Sigmoid colon (tissue), 7 donors: ENCODE data around the gene XPO6. TPM values are rescaled to one million over a fixed set of nuclear protein-coding genes. Genes with fewer than 3 reads are reported as not detected.
"Not testable (repeated sequence)": the region's sequence is repeated elsewhere in the genome, so short reads cannot be mapped to it uniquely, and the experiment has no call there.

Source experiments
- DNase-seq: peaks from one replicate; pipeline ENCODE4 v3.0.0-alpha.2; 2019
- H3K27ac ChIP-seq, 4 donors: fragments of 200-600 bp; sonication (generic); one replicate each; pipeline ENCODE4 v1.5.1; 2016 to 2019; ENCODE audit warnings: mild to moderate bottlenecking in 1 of 4
- H3K27me3 ChIP-seq, 3 donors: fragments of 200-600 bp; sonication (generic); one replicate each; pipeline ENCODE4 v1.5.1; 2019; ENCODE audit warnings: mild to moderate bottlenecking in 1 of 3
- H3K36me3 ChIP-seq, 4 donors: fragments of 200-600 bp; sonication (generic); one replicate each; pipeline ENCODE4 v1.5.1; 2016 to 2019
- H3K4me1 ChIP-seq, 4 donors: fragments of 200-600 bp; sonication (generic); one replicate each; pipeline ENCODE4 v1.5.1; 2017 to 2019
- H3K4me3 ChIP-seq, 4 donors: fragments of 200-600 bp; sonication (generic); one replicate each; pipeline ENCODE4 v1.5.1; 2017 to 2019; ENCODE audit warnings: mild to moderate bottlenecking in 2 of 4, moderate library complexity in 1 of 4
- H3K9me3 ChIP-seq, 4 donors: fragments of 200-600 bp in 3 of 4; sonication (generic) in 3 of 4; one replicate each; pipeline versions ENCODE4 v1.5.1 to v1.6.1; 2013 to 2019
- CTCF ChIP-seq, 4 experiments: fragments of 450-650 bp in 3 of 4; fragments of 200-600 bp in 1 of 4; IDR thresholded peaks; one replicate each; pipeline ENCODE4 v1.5.1; 2016 to 2019; ENCODE audit warnings: antibody characterized with exemption in 4 of 4, mild to moderate bottlenecking in 3 of 4, moderate library complexity in 2 of 4
- EP300 ChIP-seq, 4 donors: sonication (generic); formaldehyde crosslinking; IDR thresholded peaks; one replicate each; pipeline ENCODE4 v1.6.1; 2017; ENCODE audit warnings: antibody characterized with exemption in 4 of 4
- POLR2A ChIP-seq, 2 donors: fragments of 450-650 bp; IDR thresholded peaks; one replicate each; pipeline ENCODE4 v1.6.1; 2016; ENCODE audit warnings: antibody characterized with exemption in 2 of 2, mild to moderate bottlenecking in 2 of 2, moderate library complexity in 2 of 2
- POLR2AphosphoS5 ChIP-seq, 4 donors: sonication (generic); formaldehyde crosslinking; IDR thresholded peaks; one replicate each; pipeline ENCODE4 v1.6.1; 2017; ENCODE audit warnings: antibody characterized with exemption in 4 of 4
- WGBS, 2 donors: extraction: QIAGEN DNeasy Blood & Tissue Kit; methylation state at CpG; one replicate each; pipeline ENCODE4 v1.1.7; 2013; 5-methylcytosine and 5-hydroxymethylcytosine counted together
- intact Hi-C: fragments of 100-400 bp; cut with DNase I; formaldehyde crosslinking; loops from one replicate; pipeline ENCODE4 v1.15.1; 2023
- polyA plus RNA-seq, 3 donors: library from polyadenylated mRNA; stranded (reverse); fragments of 200-250 nt; gene quantifications; one replicate each; pipeline ENCODE4 v1.2.3, GENCODE V29; 2013
- total RNA-seq, 4 donors: library from RNA; depleted of rRNA; stranded (reverse); fragments of >200 nt; gene quantifications; one replicate each; pipeline ENCODE4 v1.1.0, GENCODE V29; 2016
- donor health status: healthy with polysubstance abuse.
- donor health status: Bipolar disorder and iron deficiency.
- donor health status: healthy.

XPO6 gene
- total and polyA plus RNA-seq, 7 donors = 40.2 to 101 (median 48.9) TPM

- no peak for DNase-seq
- no peaks in the 10 kb centered on the region for H3K4me1 ChIP-seq
- 62 to 67% methylated on average over 3 of the region's 3 CpGs for WGBS, 2 donors
- intact Hi-C loops = no loop called here
- TF ChIP-seq POLR2A (IDR thresholded peaks at IDR 0.05) (no peak), EP300 (IDR thresholded peaks at IDR 0.05) (no peak), CTCF (IDR thresholded peaks at IDR 0.05) (no peak), POLR2AphosphoS5 (IDR thresholded peaks at IDR 0.05) (no peak)
- H3K9me3 ChIP-seq = peaks cover 0 to 5% (median 0%) of the 10 kb centered on the region in 4 donors
- H3K4me3 ChIP-seq = no peak overlapping the region
- H3K36me3 ChIP-seq = no peaks in the 10 kb centered on the region
- no peaks in the 10 kb centered on the region for H3K27me3 ChIP-seq
- no peak overlapping the region for H3K27ac ChIP-seq
These were observed 39.2 kb upstream of the XPO6 start for GRCh38 chr16:28250999-28251398.

GRCh38 chr16:28249483-28249882 is 37.7 kb upstream of the XPO6 start:
- H3K27me3 ChIP-seq, H3K27ac ChIP-seq, H3K4me1 ChIP-seq, DNase-seq, H3K9me3 ChIP-seq, H3K4me3 ChIP-seq, intact Hi-C loops, H3K36me3 ChIP-seq: not testable (repeated sequence)
- 76 to 82% methylated on average over 2 of the region's 2 CpGs for WGBS, 2 donors

GRCh38 chr16:28241924-28242323 is 30.2 kb upstream of the XPO6 start:
- Histone ChIP-seq H3K9me3 (peaks cover 0 to 3% (median 0%) of the 10 kb centered on the region in 4 donors), H3K27ac (no peak overlapping the region), H3K36me3 (no peaks in the 10 kb centered on the region), H3K27me3 (no peaks in the 10 kb centered on the region), H3K4me1 (no peaks in the 10 kb centered on the region), H3K4me3 (no peak overlapping the region)
- intact Hi-C loops = no loop called here
- DNase-seq = no peak
- TF ChIP-seq POLR2AphosphoS5 (IDR thresholded peaks at IDR 0.05) (no peak), EP300 (IDR thresholded peaks at IDR 0.05) (no peak), POLR2A (IDR thresholded peaks at IDR 0.05) (no peak), CTCF (IDR thresholded peaks at IDR 0.05) (no peak)
- 89 to 94% methylated on average over 6 of the region's 6 CpGs for WGBS, 2 donors

- no peak for DNase-seq
- no peak for TF ChIP-seq CTCF (IDR thresholded peaks at IDR 0.05)
- TF ChIP-seq POLR2A (IDR thresholded peaks at IDR 0.05) = no peak
- no peak for TF ChIP-seq EP300 (IDR thresholded peaks at IDR 0.05)
- no peak for TF ChIP-seq POLR2AphosphoS5 (IDR thresholded peaks at IDR 0.05)
- Histone ChIP-seq H3K9me3 (peaks cover 0 to 3% (median 0%) of the 10 kb centered on the region in 4 donors), H3K27me3 (no peaks in the 10 kb centered on the region), H3K36me3 (no peaks in the 10 kb centered on the region), H3K4me1 (no peaks in the 10 kb centered on the region), H3K4me3 (no peak overlapping the region), H3K27ac (no peak overlapping the region)
- intact Hi-C loops = no loop called here
- WGBS, 2 donors = 98 to 99% methylated on average over 3 of the region's 3 CpGs
These were observed 26.1 kb upstream of the XPO6 start for GRCh38 chr16:28237754-28238357.

GRCh38 chr16:28231763-28232162 is 20.0 kb upstream of the XPO6 start:
- H3K4me3 ChIP-seq = no peak overlapping the region
- TF ChIP-seq EP300 (IDR thresholded peaks at IDR 0.05) = no peak
- TF ChIP-seq POLR2A (IDR thresholded peaks at IDR 0.05) = no peak
- no peak for TF ChIP-seq CTCF (IDR thresholded peaks at IDR 0.05)
- TF ChIP-seq POLR2AphosphoS5 (IDR thresholded peaks at IDR 0.05) = no peak
- no peak for DNase-seq
- H3K4me1 ChIP-seq = no peaks in the 10 kb centered on the region
- H3K27me3 ChIP-seq = no peaks in the 10 kb centered on the region
- no peaks in the 10 kb centered on the region for H3K9me3 ChIP-seq
- intact Hi-C loops = no loop called here
- 80 to 84% methylated on average over 2 of the region's 2 CpGs for WGBS, 2 donors
- no peaks in the 10 kb centered on the region for H3K36me3 ChIP-seq
- H3K27ac ChIP-seq = no peak overlapping the region

- WGBS, 2 donors = 92% methylated on average over 3 of the region's 3 CpGs
- H3K27ac ChIP-seq, H3K27me3 ChIP-seq, H3K4me3 ChIP-seq, DNase-seq, intact Hi-C loops, H3K9me3 ChIP-seq, H3K36me3 ChIP-seq, H3K4me1 ChIP-seq: not testable (repeated sequence)
These were observed 12.1 kb upstream of the XPO6 start for GRCh38 chr16:28223909-28224308.

- H3K27me3 ChIP-seq, H3K36me3 ChIP-seq, DNase-seq, intact Hi-C loops, H3K9me3 ChIP-seq, H3K27ac ChIP-seq, H3K4me3 ChIP-seq, H3K4me1 ChIP-seq: not testable (repeated sequence)
- WGBS, 2 donors = 84 to 91% methylated on average over 6 of the region's 6 CpGs
These were observed 8.0 kb upstream of the XPO6 start for GRCh38 chr16:28219777-28220176.
